HG03565 (cell line): ENCODE measurements around the gene FECH.

Source experiments
- ATAC-seq: cut with Tn5 transposase; IDR thresholded peaks from one replicate; pipeline ENCODE4 v1.9.1; 2021; ENCODE audit warnings: mild to moderate bottlenecking, moderate library complexity; ENCODE audit not compliant: unreplicated experiment

The FECH gene

GRCh38 chr18:57583297-57583835 is 3.1 kb downstream of the FECH start:
- ATAC-seq: no peak

GRCh38 chr18:57581301-57581934 is 5.1 kb downstream of the FECH start:
- ATAC-seq: peak; percentile 90

DNA sequence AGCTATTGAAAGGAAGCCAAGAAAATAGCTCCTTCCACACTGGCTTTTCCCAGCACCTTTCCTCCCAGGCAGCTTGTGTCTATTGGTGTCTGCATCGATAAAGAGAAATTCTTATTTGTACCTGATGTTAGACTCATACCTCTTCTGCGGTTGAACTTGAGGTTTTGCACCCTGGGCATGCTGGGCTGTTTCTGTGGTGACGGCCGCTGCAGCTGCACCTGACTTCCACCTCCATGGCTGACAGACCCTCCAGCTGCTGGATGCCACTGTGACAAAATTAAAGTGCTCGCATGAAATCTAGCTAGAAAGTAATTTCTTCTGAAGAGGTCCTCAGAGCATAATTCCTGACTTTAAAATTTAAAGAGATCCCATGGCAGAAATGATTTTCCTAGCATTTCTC is 6.6 kb downstream of the FECH start:
- ATAC-seq: no peak

DNA sequence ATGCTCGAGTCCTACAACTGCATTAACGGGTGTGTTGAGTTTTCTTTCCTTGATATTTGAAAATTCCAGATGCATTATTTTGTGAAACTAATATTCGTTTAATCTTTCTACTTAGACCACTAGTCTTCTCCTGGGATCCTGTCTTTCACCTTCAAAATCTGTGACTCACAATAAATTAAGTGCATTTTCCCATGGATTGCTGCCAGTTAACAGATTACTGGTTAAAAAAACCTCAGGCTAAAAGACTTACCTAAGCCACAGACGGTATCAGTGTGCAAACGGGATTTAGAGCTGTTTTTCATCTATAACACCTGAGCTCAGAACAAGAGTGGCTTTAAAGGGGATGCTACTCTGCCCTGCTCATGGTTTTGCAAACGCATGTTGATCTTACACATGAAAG is 10.2 kb downstream of the FECH start:
- no peak for ATAC-seq

- no peak for ATAC-seq
These were observed 11.0 kb downstream of the FECH start for GRCh38 chr18:57575542-57575941.

DNA sequence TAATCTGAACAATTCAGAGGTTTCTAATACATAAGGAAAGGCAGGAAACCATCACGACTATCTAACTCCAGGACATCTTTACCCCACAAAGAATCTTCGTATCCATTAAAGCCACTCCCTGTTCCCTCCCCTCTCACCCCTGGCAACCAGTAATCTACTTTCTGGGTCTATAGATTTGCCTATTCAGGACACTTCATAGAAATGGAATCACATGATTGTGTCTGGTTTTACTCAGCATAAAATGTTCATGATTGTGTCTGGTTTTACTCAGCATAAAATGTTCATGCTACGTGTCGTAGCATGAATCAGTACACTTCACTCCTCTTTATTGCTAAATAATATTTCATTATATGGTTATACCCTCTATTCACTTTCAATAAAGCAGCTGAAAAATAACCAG is 11.6 kb downstream of the FECH start:
- no peak for ATAC-seq

DNA sequence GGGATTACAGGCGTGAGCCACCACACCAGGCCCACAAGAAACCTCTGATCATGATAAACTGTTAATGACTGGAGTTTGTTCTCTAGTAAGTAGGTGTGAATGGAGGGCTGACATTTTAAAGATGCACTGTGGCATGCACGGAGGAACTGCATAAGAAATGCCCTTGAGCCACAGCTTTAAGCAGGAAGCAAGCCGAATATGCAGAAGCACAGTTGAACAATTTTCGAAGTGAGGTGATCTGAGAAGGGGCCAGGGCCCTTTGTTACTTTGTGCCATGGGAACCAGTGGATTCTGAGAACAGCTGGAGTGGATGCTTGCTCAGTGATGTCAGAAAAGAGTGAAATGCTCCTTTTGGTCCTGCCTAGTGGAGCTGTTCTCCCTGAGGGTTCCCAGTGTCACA is 16.3 kb downstream of the FECH start:
- no peak for ATAC-seq

DNA sequence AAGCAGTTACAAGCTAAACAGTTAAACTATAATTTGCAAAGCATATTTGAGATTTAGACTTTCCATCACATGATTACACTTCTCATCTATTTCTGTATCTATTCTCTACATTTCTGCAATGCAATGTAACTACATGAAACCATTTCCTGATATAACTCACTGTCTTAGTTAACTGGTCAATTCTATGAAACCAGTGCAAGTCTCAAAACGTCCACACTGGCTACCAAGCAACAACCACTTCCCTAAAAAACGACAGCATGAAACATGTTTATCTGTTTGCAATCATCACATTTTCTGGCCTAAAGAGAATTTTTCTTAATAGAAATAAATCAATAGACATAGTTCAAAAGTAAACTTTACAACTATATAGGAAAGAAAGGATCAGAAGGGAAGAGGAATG is 17.4 kb downstream of the FECH start:
- no peak for ATAC-seq

DNA sequence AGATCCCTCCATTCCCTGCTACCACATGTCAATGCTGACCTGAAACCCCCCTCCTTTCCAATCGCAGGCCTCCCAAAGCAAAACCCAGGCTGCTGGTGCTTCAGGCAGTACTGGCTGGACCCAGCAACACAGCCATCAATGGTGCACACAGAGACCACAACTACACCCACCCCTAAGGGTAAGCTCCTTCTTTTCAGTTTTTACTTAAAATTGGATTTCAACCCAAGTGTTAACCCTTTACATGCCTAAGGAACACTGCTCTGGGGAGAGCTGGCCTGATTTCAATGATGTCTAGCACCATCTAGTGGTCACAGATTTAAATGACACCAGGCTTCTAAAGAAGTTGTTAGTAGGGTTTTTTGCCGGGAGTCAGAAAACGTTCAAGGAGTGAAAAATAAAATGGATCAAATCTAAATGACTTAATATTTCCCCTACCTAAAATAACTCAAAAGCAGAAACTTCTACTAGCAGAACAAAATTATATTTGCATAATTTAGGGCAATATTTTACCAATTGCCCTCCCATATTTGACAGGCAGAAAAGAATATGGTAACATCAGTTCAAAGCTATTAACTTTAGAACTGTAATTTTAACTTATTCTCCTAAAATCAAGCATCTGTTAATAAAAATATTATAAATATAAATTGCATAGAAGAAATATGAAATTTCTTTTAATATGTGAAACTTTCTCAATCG is 24.6 kb downstream of the FECH start:
- no peak for ATAC-seq

DNA sequence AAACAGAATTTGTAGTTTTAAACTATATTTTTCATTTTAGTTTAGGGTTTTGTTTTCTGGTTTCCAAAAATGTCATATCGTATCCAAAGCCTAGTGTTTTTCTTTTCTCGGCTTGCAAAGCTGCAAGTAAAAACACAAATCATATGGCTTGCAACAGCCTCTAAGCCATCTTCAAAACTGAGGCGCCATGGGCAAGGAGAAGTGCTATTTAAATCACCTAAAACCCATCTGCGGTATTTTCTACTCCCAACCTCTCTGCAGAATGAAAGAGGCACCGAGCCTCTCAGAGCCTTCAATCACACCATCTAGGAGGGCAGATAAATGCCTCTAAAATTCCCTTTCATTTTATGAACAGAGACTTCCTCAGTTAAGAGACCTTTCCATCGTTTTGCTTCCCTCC is 25.2 kb downstream of the FECH start:
- ATAC-seq: no peak

GRCh38 chr18:57559314-57559713 is 27.2 kb downstream of the FECH start:
- ATAC-seq: no peak

GRCh38 chr18:57555134-57555533 is 31.4 kb downstream of the FECH start:
- ATAC-seq: no peak

DNA sequence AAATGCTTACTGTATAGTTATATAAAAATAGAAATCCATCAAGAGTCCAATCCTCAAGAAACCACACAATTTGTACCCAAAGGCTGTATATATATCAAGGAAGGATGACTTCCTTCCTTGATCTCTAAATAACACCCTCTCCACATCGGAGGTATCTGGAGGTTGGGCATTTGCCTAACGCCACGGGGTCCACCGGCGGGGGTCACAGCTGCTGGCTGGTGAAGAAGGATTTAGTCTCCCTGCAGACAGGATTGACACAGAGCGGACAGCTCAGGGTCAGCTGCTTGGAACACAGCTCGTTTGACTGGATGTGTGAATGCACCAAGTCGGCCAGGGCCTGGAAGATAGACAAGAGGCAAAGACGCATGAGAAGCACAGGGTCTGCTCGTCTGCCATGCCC is 36.0 kb downstream of the FECH start:
- ATAC-seq: no peak

DNA sequence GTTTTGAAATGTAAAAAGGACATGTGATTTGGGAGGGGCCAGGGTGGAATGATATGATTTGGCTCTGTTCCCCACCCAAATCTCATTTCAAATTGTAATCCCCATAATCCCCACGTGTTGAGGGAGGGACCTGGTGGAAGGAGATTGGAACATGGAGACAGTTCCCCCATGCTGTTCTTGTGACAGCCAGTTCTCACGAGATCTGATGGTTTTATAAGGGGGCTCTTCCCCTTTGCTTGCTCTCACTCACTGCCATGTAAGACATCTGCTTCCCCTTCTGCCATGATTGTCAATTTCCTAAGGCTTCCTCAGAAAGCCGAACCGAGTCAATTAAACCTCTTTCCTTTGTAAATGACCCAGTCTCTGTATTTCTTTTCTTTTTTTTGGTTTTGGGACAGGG is 39.2 kb downstream of the FECH start:
- ATAC-seq: no peak

DNA sequence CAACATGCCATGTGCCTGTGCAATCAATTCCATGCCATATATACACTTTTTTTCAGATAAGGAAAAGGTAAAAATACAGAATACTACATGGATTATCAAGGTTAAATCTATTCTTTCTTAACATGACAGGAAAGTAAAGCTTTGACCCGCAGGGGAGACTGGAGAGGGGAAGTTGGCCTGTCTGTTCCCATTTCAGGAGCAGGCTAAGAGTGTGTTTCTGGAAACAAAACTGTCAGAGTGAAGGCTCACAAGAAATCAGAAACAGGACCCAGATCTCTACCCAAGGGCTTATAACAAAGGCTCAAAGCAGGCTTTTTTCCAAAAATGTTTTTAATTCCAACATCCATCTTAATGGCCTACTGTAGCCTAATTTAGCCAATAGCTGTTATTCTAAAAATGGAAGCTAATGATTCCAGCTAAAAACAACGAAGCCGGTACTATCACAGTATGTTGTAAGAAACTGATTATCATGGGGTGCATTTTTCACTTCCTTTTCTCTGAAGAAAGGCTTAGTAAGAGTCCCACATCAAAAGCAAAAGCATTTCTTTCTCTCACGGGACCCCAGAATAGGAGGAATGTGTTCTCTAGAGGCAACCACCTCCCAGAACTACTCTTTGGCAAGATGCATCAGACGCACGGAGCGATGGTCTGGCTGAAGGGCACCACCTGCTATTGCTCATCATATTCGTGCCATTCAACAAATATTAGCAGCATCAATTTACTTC is 41.4 kb downstream of the FECH start:
- ATAC-seq: peak; percentile 67

DNA sequence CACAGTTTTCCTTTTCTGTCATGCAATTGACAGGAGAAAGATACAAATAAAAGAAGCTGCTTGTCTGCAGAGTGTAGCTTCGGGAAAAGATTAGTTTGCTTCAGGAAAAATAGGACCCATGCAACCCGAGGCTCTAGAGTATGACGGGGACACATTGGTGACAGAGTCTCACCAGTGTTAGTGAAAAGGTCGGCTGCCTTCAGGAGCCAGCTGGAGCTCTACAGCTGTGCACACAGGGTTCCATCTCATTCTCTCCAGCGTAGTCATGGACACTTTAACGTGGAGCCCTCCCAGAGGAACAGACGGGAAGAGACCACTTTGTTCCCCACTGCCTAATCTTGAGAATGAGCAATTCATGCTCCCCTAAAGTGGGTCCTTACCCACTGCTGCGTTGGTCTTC is 42.9 kb downstream of the FECH start:
- no peak for ATAC-seq

DNA sequence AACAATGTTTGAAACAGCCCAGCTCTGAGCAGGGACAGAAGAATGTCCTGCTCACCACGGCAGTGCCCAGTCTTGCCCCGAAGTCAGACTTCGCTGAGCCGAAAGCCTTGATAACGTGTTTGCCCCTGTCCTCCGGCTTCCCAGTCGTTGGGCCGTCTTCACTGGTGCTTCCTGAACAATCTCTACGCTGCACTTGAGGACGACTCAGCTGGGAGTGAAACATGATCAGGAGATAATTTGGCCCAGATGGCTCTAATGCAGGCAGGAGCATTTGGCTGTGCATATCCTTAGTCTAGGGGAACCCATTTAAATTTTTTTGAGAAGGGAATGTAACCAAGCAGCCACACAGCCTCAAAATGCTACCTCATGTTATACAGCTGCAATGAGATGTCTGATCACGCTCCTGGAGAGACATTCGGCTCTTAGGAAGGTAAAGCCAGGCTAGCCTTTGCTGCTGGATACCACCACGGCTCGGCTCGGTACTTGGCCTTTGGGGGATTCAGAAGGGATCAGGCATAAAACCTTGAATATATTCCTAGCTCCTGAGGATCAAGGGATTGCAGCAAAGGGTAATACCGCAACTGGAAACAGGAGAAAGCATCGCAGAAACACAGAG is 43.6 kb downstream of the FECH start:
- ATAC-seq: no peak

DNA sequence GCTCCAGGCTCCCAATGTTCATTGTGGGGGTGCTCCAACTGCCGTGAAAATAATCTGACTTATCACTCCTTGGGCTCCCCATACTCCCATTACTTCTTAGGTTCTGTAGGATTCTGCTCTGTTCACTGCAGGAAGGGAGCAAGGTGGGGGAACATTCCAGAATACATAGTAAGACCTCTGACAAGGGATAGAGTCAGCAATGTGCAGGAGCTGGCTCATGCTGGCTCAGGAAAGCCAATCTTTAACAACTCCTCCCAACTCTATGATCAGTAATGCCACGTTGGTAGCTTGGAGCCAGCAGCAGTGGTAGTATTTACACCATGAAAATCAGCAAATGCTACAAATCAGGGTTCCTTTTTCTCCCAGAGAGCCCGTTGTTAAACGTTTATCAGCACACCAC is 44.4 kb downstream of the FECH start:
- ATAC-seq: no peak

- ATAC-seq: no peak
These were observed 46.8 kb downstream of the FECH start for GRCh38 chr18:57539702-57540101.

GRCh38 chr18:57538614-57539013 is 47.9 kb downstream of the FECH start:
- no peak for ATAC-seq

DNA sequence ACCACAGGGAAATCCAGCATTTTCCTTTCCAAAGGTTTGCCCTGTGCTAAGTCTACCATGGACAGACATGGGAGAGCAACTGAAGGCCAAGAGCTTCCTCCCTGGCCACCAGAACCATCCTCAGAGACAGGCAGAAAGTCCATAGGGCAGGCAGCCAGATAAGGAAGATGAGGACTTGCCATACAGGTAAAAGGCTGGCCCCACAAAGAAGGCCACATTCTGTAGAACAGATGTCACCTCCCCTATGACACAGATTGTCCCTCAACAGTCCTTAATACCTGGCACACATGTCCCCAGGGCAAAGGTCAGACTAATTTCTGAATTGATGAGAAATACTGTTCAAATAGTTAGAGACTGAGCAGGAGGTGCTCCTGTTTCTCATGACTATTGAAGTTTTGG is 52.0 kb downstream of the FECH start:
- ATAC-seq: no peak
